WTC11 (cell line): Measurements from ENCODE around the gene CREB3L4. TPM values are rescaled to one million over a fixed set of nuclear protein-coding genes. Genes with fewer than 3 reads are reported as not detected.

ENCODE experiments used
- ATAC-seq: fragments of 200-7000 bp; cut with Tn5 transposase; 2 replicates; pipeline ENCODE4 v1.10.0; 2021; ENCODE audit warnings: mild to moderate bottlenecking, moderate library complexity
- CTCF ChIA-PET: fragments of 300-600 bp; sonication (Branson Sonifier 250); formaldehyde crosslinking; loops from one replicate; lab custom pipeline; 2021; ENCODE audit warnings: antibody characterized with exemption; lab: Charles Lee
- POLR2A ChIA-PET: fragments of 350-600 bp; sonication (Branson Sonifier 250); formaldehyde crosslinking; loops from one replicate; lab custom pipeline; 2021; ENCODE audit warnings: antibody characterized with exemption; lab: Charles Lee
- DNase-seq: peaks from one replicate; pipeline ENCODE4 v3.0.0; 2021; ENCODE audit warnings: low spot score
- H3K27ac Mint-ChIP-seq: 2 replicates; pipeline ENCODE4 v1.8.0; 2021; ENCODE audit warnings: mixed read lengths
- H3K27me3 Mint-ChIP-seq: 2 replicates; pipeline ENCODE4 v1.8.0; 2021; ENCODE audit warnings: low read depth, mild to moderate bottlenecking, moderate library complexity, mixed read lengths
- H3K36me3 Mint-ChIP-seq: 2 replicates; pipeline ENCODE4 v1.8.0; 2021; ENCODE audit warnings: mixed read lengths
- H3K4me1 Mint-ChIP-seq: 2 replicates; pipeline ENCODE4 v1.8.0; 2022; ENCODE audit warnings: mixed read lengths
- H3K4me3 Mint-ChIP-seq: 2 replicates; pipeline ENCODE4 v1.8.0; 2021; ENCODE audit warnings: mild to moderate bottlenecking, moderate library complexity, mixed read lengths
- H3K9me3 Mint-ChIP-seq: 2 replicates; pipeline ENCODE4 v1.8.0; 2021; ENCODE audit warnings: mixed read lengths
- ATF6 ChIP-seq: sonication (generic); formaldehyde crosslinking; IDR thresholded peaks from 2 replicates; pipeline ENCODE4 v1.8.1; 2023; ENCODE audit warnings: mild to moderate bottlenecking, missing genetic modification reagents
- CDX4 ChIP-seq: fragments of 250-450 bp; sonication (Bioruptor Pico); IDR thresholded peaks from 2 replicates; pipeline ENCODE4 v1.9.0; 2021; ENCODE audit warnings: moderate library complexity, mild to moderate bottlenecking, inconsistent platforms, borderline replicate concordance
- ELF4 ChIP-seq: sonication (generic); formaldehyde crosslinking; IDR thresholded peaks from 2 replicates; pipeline ENCODE4 v1.8.1; 2022; ENCODE audit warnings: low read depth, mild to moderate bottlenecking, moderate library complexity, missing genetic modification reagents
- FOXJ3 ChIP-seq: sonication (generic); formaldehyde crosslinking; IDR thresholded peaks from 2 replicates; pipeline ENCODE4 v1.9.0; 2021; ENCODE audit warnings: missing genetic modification reagents, mild to moderate bottlenecking, borderline replicate concordance
- FOXK1 ChIP-seq: sonication (generic); formaldehyde crosslinking; IDR thresholded peaks from 2 replicates; pipeline ENCODE4 v1.8.0; 2022; ENCODE audit warnings: mild to moderate bottlenecking, moderate library complexity, missing genetic modification reagents
- FOXP4 ChIP-seq: sonication (generic); formaldehyde crosslinking; IDR thresholded peaks from 2 replicates; pipeline ENCODE4 v1.8.0; 2022; ENCODE audit warnings: mild to moderate bottlenecking, missing genetic modification reagents
- GRHL2 ChIP-seq: fragments of 250-450 bp; sonication (Bioruptor Pico); IDR thresholded peaks from 2 replicates; pipeline ENCODE4 v1.8.0; 2022; ENCODE audit warnings: mild to moderate bottlenecking, moderate library complexity; ENCODE audit not compliant: insufficient replicate concordance, severe bottlenecking
- HMGA2 ChIP-seq: fragments of 250-450 bp; sonication (Bioruptor Pico); IDR thresholded peaks from 2 replicates; pipeline ENCODE4 v1.4.0; 2021; ENCODE audit warnings: mild to moderate bottlenecking, moderate library complexity
- NR3C1 ChIP-seq: sonication (generic); formaldehyde crosslinking; conservative IDR thresholded peaks from 2 replicates; pipeline ENCODE4 v1.8.1; 2023; ENCODE audit warnings: low read depth, mild to moderate bottlenecking, missing genetic modification reagents
- PRDM15 ChIP-seq: sonication (generic); formaldehyde crosslinking; IDR thresholded peaks from 2 replicates; pipeline ENCODE4 v1.8.0; 2022; ENCODE audit warnings: missing genetic modification reagents
- RELA ChIP-seq: sonication (generic); formaldehyde crosslinking; IDR thresholded peaks from 2 replicates; pipeline ENCODE4 v1.8.1; 2022; ENCODE audit warnings: missing genetic modification reagents, mild to moderate bottlenecking, borderline replicate concordance
- USF2 ChIP-seq: sonication (generic); formaldehyde crosslinking; IDR thresholded peaks from 2 replicates; pipeline ENCODE4 v1.8.1; 2023; ENCODE audit warnings: mild to moderate bottlenecking, missing genetic modification reagents, moderate library complexity
- ZMAT4 ChIP-seq: fragments of 250-450 bp; sonication (Bioruptor Pico); IDR thresholded peaks from 2 replicates; pipeline ENCODE4 v1.9.0; 2021; ENCODE audit warnings: mild to moderate bottlenecking
- ZNF121 ChIP-seq: sonication (generic); formaldehyde crosslinking; IDR thresholded peaks from 2 replicates; pipeline ENCODE4 v1.8.0; 2023; ENCODE audit warnings: missing genetic modification reagents
- ZNF219 ChIP-seq: sonication (generic); formaldehyde crosslinking; IDR thresholded peaks from 2 replicates; pipeline ENCODE4 v1.8.0; 2023; ENCODE audit warnings: missing genetic modification reagents, mild to moderate bottlenecking, borderline replicate concordance
- ZNF317 ChIP-seq: sonication (generic); formaldehyde crosslinking; IDR thresholded peaks from 2 replicates; pipeline ENCODE4 v1.8.1; 2023; ENCODE audit warnings: low read depth, mild to moderate bottlenecking, moderate library complexity, missing genetic modification reagents, borderline replicate concordance
- ZNF425 ChIP-seq: fragments of 250-450 bp; sonication (Bioruptor Pico); conservative IDR thresholded peaks from 2 replicates; pipeline ENCODE4 v1.9.0; 2021; ENCODE audit warnings: mild to moderate bottlenecking
- ZNF512 ChIP-seq: sonication (generic); formaldehyde crosslinking; IDR thresholded peaks from 2 replicates; pipeline ENCODE4 v1.8.1; 2022; ENCODE audit warnings: missing genetic modification reagents, borderline replicate concordance
- total RNA-seq: library from RNA; stranded (reverse); gene quantifications from 3 replicates; pipeline ENCODE4 v1.2.3, GENCODE V29; 2021

The CREB3L4 gene
- total RNA-seq, 1 experiment from 2014 or later, result 33.1 TPM

- Mint-ChIP-seq H3K4me1 (peaks cover 28% of the 10 kb centered on the region), H3K36me3 (peaks cover 27% of the 10 kb centered on the region), H3K4me3 (no peak overlapping the region), H3K27ac (no peak overlapping the region), H3K9me3 (peaks cover 5% of the 10 kb centered on the region), H3K27me3 (no peaks in the 10 kb centered on the region)
- ATAC-seq (no peak), DNase-seq (no peak)
- ChIA-PET CTCF (no interaction called here), POLR2A (no interaction called here)
- TF ChIP-seq ZNF219 (CRISPR knock-in tag) (no peak), ZNF425 (no peak), FOXK1 (CRISPR knock-in tag) (no peak), HMGA2 (CRISPR knock-in tag) (no peak), FOXP4 (no peak), ZNF121 (CRISPR knock-in tag) (no peak)
These were observed 2.6 kb downstream of the CREB3L4 start for GRCh38 chr1:153970346-153970745.

GRCh38 chr1:153973071-153973470 is 5.4 kb downstream of the CREB3L4 start:
- CTCF ChIA-PET, result no interaction called here
- no peak for TF ChIP-seq GRHL2 (CRISPR knock-in tag)
- TF ChIP-seq ELF4, result no peak
- TF ChIP-seq ATF6 (CRISPR knock-in tag), result no peak
- no peak for TF ChIP-seq ZMAT4
- TF ChIP-seq ZNF317, result no peak
- no peak for TF ChIP-seq NR3C1 (CRISPR knock-in tag)
- TF ChIP-seq RELA, result no peak
- TF ChIP-seq PRDM15, result no peak
- no peak for TF ChIP-seq ZNF512
- no peak for TF ChIP-seq FOXJ3 (CRISPR knock-in tag)
- TF ChIP-seq USF2, result no peak
- no peak for TF ChIP-seq CDX4 (CRISPR knock-in tag)
- TF ChIP-seq, all 79 proteins: peak for 0
- H3K4me3 Mint-ChIP-seq, result no peak overlapping the region
- no peaks in the 10 kb centered on the region for H3K27me3 Mint-ChIP-seq
- H3K4me1 Mint-ChIP-seq, result peaks cover 27% of the 10 kb centered on the region
- DNase-seq (no peak), ATAC-seq (no peak)
- H3K36me3 Mint-ChIP-seq, result peaks cover 31% of the 10 kb centered on the region
- H3K9me3 Mint-ChIP-seq, result no peaks in the 10 kb centered on the region
- POLR2A ChIA-PET, result no interaction called here
- peak overlapping the region; percentile 49; the same call in 1 of the 2 replicates for H3K27ac Mint-ChIP-seq
